ENCODE data around the gene LGI4.

DNA sequence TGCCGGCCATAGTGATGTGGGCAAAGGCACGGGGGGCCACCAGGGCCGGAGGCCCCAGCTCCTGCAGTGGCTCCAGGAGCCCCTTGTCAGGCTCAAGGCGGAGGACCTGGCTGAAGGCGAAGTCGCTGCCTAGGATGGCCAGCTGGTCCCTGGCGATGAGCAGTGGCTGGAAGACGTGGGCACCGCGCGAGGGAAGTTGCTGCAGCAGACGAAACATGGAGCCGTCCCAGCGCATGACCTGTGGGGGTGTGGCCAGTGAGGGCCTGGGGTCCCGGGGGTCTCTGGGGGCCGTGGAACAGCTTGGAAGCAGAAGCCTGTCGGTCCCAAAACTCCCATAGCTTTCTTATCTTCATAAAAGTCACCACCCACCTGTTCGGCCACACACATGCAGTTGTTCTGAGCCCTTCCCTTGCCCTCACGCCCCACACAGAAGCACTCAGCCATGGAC is 9.6 kb downstream of the LGI4 start:
- TF ChIP-seq, protein P1, sequence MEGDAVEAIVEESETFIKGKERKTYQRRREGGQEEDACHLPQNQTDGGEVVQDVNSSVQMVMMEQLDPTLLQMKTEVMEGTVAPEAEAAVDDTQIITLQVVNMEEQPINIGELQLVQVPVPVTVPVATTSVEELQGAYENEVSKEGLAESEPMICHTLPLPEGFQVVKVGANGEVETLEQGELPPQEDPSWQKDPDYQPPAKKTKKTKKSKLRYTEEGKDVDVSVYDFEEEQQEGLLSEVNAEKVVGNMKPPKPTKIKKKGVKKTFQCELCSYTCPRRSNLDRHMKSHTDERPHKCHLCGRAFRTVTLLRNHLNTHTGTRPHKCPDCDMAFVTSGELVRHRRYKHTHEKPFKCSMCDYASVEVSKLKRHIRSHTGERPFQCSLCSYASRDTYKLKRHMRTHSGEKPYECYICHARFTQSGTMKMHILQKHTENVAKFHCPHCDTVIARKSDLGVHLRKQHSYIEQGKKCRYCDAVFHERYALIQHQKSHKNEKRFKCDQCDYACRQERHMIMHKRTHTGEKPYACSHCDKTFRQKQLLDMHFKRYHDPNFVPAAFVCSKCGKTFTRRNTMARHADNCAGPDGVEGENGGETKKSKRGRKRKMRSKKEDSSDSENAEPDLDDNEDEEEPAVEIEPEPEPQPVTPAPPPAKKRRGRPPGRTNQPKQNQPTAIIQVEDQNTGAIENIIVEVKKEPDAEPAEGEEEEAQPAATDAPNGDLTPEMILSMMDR (conservative IDR thresholded peaks at IDR 0.05; ENCODE audit: low read depth, low read length): no peak
- no peak for TF ChIP-seq EZH2 (IDR thresholded peaks at IDR 0.05; ENCODE audit: borderline replicate concordance, low read depth, low read length, poor library complexity, severe bottlenecking)

Data from A673 (cell line).